HK-2 (cell line): ENCODE data around the gene SKA1.
"Not testable (repeated sequence)": the region's sequence is repeated elsewhere in the genome, so short reads cannot be mapped to it uniquely, and the experiment has no call there.

Experiments
- DNase-seq: peaks from one replicate; pipeline ENCODE4 v3.0.0-alpha.2; 2018; ENCODE audit not compliant: unreplicated experiment

Gene SKA1

DNA sequence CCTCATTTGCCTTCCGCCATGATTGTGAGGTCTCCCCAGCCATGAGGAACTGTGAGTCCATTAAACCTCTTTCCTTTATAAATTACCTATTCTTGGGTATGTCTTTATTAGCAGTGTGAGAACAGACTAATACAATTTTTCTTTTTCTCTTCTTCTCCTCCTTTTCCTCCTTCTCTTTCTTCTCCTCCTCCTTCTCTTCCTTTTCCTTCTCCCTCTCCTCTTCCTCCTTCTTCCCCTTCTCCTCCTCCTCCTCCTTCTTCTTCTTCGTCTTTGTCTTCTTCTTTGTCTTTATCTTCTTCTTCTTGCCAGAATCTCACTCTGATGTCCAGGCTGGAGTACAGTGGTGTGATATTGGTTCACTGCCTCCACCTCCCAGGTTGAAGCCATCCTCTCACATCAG lies 20.2 kb downstream of the SKA1 start:
- DNase-seq, result no peak

DNA sequence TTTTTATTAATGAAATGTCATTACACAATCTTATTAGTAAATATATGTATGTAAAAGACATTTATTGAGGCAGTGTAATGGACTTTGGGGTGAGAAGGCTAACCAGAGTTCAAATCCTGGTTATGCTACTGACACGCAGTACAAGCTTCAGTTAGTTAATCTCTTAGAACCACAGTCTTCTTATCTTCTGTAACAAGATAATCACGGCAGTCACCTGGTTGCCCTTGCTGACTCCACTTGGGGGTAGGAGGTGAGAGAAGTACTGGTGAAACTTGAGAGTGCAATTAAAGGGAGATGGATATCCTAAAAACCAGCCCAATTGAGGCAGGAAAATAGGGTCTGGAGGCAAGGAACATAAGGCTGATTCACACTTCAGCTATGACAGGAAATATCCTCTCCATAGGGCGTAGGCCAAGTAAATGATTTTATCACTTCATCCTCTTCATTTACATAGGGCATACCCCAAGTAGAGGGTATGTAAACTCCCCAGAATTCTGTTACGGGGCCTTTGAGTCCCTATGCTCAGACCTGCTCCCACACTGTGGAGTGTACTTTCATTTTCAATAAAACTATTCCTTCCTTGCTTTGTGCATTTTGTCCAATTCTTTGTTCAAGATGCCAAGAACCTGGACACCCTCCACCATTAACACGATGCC lies 21.3 kb downstream of the SKA1 start:
- no peak for DNase-seq

DNA sequence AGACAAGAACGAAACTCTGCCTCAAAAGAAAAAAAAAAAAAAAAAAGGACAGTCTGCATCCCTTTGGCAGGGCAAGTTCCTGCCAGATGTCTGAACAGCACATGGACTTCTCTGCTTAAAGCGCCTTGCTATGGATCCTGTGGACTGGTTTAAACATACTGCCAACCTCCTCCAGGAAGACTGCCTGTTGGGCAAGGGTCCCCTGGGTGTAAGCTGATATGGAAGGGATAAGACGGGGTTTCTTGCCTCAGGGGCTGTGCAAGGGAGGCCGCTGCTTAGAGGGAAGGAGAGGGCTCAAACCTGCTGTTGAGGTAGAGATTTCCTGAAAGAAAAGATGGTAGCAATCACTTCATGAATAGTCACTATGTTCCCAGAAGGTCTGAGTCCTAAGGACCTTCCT lies 22.2 kb downstream of the SKA1 start:
- DNase-seq, result no peak

DNA sequence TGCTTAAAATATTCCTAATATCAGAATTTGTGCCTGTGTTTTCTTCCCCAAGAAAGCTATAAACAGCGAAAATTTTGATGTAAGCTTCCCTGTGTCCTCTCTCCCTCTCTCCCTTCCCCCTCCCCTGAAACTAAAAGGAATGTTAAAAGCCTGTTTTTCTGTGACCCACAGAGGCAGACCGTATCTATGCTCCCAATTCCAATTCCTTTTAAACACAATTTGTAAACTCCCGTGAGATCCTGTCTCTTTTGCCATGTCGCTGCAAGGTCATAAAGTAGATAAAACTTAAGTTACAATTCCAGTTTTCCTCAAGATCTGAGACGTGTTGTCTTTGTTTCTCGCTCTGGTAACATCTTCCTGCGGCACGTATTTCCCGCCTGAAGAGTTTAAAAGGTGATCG lies 23.3 kb downstream of the SKA1 start:
- DNase-seq, result no peak

DNA sequence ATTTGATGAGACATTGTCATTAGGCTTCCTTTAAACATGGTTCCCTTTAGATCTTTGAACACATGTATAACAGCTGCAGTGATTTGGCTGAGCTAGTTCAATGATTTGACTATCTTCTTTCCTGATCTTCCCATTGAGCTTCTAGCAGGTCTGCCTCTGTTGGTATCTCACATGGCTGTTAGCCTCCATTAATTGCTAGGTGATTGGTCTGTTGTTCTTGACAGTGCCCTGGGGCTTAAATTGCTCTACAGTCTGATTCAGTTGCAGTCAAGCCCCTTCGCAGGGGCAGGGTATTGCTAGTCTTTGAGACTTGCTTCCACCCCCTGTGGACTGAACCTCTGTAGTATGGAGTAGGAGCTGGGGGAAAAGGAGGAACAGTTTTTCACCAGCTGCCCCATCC lies 24.1 kb downstream of the SKA1 start:
- no peak for DNase-seq

DNA sequence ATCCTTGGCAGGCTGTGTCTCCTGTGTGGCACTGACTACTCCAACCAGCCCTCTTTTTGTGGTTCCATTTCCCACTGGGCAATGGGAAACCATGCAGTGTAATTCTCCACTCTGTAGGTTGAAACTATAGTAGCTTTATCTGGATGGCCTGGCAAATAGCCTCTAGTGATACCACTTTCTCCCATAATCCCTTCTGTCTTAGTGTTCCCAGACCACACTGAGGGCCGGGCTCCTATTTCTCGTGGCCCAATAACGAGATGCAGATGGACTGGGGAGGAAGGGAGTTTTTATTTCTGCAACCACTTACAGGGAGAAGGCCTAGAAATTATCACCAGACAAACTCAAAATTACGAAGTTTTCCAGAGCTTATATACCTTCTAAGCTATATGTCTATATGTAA lies 24.7 kb downstream of the SKA1 start:
- no peak for DNase-seq

DNA sequence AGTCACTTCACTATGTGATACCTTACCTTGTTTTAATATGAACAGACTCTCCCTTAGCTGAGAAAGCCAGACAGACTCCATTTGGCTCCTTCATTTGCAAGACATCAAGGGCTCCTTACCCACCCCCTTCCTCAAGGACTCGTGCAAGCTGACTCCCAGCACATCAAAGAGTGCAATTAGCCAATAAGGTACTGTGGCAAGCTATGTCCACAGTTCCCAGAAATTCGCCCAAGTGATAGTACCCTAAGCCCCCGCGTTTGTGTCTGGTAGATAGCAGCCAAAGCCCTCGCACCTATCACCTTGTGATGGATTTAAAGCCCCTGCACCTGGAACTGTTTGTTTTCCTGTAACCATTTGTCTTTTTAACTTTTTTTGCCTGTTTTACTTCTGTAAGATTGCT lies 25.6 kb downstream of the SKA1 start:
- DNase-seq, result not testable (repeated sequence)

DNA sequence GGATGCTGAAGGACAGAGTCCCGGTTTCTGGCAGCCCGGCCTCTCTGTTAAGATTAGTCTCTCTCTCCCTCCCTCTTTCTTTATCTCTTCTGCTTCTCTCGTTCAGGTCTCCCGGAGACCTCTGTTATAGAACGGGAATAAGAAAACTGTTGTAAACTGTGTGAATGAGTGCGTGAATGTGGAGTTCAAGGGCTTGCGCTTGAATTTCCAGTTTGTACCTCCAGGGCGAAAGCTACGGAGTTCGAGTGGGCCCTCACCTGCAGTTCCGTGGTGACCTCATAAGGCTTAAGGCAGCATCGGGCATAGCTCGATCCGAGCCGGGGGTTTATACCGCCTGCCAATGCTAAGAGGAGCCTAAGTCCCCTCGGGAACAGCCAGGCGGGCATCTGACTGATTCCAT lies 26.4 kb downstream of the SKA1 start:
- DNase-seq, result no peak

DNA sequence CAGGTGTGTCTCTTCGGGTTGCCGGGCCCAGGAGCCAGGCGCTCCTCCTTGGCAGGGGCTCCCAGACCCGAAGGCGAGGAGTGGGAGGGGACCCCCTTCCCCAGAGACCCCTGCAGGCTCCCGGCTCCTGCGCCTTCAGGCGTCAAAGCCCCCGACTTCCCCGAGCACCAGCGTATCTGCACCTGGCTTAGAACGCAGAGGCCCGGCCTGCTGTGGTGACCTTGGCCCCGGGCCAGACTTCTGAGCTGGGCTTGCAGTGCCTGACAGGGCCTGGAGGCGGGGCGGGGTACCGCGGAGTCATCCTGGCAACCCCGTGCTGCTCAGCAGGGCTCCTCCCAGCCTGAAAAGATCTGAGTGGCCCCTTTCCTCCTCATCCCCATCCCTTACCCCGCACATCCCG lies 27.0 kb downstream of the SKA1 start:
- DNase-seq, result no peak

DNA sequence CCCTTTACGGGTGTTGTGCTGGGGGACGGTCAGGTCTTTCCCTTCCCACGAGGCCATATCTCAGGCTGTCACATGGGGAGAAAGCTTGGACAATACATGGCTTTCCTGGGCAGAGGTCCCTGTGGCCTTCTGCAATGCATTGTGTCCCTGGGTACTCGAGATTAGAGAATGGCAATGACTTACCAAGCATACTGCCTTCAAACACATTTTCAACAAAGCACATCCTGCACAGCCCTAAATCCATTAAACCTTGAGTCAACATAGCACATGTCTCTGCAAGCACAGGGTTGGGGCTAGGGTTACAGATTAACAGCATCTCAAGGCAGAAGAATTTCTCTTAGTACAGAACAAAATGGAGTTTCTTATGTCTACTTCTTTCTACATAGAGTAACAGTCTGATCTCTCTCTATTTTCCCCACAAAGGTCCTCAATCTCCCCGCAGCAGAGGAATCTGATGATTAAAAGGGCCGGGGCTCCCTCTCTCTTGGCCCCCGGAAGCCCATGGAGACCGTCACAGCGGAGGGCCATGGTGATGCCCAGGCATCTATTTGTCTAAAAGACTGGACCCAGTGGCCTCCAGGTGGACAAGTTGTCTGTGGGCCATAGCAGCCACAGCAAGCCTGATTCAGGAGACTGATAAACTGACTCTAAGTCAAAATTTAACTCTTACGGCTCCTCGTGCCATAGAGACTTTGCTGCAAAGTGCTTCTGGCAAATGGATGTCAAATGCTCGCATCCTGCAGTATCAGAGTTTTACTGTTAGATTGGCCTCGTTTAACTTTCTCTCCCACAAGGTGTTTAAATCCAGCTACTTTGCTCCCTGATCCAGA lies 30.1 kb downstream of the SKA1 start:
- not testable (repeated sequence) for DNase-seq

DNA sequence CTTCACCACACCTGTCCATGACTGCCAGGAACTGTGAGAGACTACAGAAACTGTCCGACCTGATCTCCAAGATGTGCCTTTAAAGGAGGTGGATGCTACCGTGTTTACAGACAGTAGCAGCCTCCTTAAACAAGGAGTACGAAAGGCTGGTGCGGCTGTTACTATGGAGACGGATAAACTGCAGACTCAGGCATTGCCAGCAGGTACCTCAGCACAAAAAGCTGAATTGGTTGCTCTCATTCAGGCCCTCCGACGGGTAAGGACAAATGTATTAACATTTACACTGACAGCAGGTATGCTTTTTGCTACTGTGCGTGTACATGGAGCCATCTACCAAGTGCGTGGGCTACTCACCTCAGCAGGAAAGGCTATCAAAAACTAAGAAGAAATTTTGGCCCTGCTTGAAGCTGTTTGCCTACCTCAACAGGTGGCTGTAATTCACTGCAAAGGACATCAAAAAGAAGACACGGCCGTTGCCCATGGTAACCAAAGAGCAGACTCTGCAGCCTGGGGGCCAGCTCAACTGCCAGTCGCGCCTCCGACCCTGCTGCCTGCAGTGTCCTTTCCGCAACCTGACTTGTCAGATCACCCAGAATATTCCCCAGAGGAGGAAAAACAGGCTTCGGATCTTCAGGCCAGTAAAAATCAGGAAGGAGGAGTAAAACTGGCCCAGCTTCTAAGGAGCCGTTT lies 30.9 kb downstream of the SKA1 start:
- DNase-seq, result no peak

DNA sequence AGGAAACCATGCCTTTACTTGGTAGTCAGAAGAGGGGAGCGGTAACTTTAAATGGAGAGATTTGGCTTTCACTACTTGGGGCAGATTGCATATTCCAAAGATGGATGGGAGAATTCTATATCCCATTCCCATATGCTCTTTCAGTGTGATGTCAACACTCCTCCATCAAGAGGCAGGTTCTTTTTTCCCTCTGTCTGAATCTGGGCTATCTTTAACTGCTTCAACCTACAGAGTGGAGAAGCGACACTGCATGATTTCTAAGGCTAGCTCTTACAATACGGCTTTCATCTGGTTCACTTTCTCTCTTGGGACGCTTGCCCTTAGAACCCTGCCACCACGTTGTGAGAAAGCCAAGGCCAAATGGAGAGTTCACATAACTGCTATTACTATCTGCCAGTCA lies 34.4 kb downstream of the SKA1 start:
- DNase-seq, result no peak

DNA sequence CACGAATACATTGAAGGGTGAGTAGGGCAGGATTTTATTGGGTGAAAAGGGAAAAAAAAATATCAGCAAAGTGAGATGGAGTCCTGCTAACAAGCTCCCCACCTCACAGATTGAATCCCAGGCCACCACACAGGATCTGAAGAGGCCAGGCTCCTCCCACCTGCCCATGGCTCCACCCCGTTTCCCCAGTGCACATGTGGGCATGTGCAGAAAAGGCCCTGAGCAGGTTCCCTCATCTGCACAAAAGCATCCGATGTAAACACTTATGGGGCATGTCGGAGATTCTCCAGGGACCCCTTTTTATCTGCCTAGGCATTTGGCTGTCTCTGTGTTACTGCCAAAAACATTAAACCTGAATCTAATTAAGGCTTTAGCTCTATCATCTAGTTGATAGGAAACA lies 35.2 kb downstream of the SKA1 start:
- DNase-seq, result no peak

DNA sequence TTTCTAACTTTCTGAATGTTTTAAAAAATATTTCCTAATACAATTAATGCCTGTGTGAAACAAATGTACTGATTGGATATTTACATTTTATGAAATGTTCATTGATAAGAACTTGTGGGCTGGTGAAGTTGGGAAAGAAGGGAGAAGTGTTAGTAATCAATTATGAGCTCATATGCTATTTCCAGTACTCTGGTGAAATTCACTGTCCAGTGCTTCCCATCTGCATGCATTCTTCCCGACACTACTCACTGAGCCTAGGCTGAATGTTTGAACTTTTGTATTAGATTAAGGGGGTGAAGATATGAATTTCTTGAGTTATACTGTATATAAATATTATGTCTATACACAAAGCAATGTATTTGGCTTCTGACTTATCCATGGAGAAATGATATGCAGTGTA lies 36.0 kb downstream of the SKA1 start:
- no peak for DNase-seq

DNA sequence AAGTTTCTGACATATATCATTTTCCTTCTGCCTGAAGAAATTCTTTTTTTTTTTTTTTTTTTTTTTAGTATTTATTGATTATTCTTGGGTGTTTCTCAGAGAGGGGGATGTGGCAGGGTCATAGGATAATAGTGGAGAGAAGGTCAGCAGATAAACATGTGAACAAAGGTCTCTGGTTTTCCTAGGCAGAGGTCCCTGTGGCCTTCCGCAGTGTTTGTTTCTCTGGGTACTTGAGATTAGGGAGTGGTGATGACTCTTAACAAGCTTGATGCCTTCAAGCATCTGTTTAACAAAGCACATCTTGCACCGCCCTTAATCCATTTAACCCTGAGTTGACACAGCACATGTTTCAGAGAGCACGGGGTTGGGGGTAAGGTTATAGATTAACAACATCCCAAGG lies 42.0 kb downstream of the SKA1 start:
- DNase-seq, result not testable (repeated sequence)

DNA sequence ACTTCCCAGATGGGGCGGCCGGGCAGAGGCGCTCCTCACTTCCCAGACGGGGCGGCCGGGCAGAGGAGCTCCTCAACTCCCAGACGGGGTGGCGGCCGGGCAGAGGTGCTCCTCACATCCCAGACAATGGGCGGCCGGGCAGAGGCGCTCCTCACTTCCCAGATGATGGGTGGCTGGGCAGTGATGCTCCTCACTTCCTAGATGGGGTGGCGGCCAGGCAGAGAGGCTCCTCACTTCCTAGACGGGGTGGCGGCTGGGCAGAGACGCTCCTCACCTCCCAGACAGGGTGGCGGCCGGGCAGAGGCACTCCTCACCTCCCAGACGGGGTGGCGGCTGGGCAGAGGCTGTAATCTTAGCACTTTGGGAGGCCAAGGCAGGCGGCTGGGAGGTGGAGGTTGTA lies 42.9 kb downstream of the SKA1 start:
- not testable (repeated sequence) for DNase-seq

DNA sequence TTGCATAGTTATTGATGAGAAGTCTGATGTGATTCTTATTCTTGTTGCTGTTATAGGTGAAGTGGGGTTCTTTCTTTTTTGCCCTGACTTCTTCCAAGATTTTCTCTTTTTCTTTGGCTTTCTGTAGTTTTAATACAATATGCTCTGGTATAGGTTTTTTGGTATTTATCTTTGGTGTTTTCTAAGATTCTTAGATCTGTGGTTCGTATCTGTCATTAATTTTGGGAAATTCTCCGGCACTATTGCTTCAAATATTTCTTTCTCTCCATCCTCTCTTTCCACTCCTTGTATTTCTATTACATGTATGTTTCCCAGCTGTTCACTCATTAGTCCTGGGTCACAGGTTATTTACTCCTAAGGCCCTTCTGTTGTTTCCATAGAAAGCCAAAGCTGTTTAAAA lies 43.8 kb downstream of the SKA1 start:
- DNase-seq, result no peak

DNA sequence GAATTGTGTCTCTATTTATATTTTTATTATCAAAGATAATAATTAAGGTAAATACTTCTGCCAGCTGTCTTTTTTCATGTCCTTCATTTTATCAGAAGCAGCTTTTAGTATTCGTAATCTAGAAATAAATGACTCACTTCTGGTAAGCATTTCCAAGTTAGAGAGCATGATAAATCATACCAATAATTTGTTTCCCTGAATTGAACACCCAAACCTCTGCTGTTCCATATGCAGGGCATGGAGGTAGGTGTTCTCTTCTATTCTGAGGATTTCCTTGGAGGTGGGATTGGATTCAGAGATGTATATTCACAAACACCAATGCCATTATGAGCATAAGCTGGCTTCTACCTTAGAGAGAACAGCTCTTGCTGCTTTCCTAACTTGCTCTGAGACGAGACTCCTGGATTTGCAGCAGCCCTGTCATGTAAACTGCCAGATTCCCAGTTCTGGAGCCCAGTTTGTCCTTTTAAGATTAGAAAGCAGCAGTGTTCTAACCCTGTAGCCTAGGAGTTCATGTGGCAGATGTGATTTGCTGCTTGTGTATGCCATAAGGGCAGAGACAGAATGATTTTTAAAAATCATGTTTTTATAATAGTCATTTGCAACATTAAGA lies 47.5 kb downstream of the SKA1 start:
- no peak for DNase-seq

DNA sequence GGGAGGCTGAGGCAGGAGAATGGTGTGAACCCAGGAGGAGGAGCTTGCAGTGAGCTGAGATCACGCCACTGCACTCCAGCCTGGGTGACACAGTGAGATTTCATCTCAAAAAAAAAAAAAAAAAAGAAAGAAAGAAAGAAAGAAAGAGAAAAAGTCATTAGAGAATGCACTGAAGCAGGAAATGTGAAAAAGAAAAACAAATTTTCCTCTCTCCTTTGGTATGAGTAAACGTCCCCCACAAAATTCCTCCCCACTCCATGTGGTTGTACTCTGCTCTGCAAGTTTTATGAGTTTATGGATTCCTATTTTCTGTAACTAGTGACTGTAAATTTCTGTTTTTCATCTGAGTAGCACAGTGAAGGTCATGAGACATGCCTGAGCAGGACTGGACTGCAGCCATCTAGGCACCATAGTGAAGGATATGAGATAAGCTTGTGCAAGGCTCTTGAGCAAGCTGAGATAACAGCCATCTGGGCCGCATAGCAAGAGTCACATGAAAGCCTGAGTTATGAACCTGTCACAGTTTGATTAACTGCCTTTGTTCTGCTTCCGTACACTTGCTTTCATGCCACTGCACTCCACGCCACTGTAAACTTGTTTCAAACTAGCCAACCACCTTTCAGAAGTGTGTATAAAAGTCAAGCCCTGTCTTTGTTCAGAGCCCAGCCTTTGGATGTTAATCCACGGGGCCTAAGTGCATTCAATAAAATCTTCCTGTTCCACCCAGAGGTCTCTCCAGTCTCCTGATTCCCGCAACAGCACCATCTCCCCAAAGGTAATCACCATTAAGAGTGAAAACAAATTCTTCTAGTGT lies 50.2 kb downstream of the SKA1 start:
- no peak for DNase-seq

DNA sequence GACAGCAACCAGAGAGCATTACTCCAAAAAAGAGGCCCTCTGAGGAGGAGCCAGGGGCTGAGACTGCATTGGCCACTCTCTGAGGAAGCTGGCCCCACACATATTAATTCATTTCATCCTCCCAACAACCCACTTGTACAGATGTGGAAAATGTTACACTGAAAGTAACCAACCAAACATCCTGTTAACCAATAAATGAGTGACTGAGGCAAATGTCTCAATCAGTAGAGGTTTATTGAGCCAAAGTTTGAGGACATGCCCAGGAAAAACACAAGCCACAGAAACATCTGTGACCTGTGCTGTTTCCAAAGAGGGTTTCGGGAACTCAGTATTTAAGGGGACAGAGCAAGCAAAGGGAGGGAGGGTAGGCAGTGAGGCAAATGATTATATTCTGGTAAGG lies 53.0 kb downstream of the SKA1 start:
- no peak for DNase-seq

DNA sequence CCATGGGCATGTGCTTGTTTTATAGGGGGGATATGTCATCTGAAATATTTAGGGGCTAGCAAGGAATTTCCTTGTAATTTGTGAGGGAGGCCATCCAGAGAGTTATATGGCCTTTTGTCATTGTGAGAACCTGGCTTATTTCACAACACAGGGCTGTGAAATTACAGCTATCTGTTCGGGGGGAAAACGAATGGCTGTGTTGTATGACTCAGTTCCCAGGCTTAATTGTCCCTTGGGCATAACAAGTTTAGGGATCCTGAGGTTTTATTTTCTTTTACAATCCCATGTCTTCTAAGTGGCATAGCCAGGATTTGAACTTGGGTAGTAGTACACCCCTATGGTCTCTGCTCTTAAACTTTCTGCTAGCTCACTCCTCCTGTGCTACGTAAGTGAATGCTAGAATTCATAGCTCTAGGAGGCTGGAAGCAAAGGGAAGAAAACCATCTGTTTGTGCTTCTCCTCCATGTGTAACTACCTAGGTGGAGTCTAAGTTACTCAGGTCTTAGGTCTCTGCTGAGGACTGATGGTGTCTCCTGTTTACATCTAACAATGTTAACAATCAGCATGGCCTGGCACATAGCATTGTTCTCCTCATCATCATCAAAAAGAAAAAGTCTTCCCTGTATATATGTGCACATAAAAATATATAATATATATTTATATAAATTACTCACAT lies 53.8 kb downstream of the SKA1 start:
- no peak for DNase-seq
